Measurements from ENCODE around the gene FBLN1. TPM values are rescaled to one million over a fixed set of nuclear protein-coding genes. Genes with fewer than 3 reads are reported as not detected.
"Not testable (repeated sequence)": the region's sequence is repeated elsewhere in the genome, so short reads cannot be mapped to it uniquely, and the experiment has no call there.

The FBLN1 gene
- total RNA-seq, 1 donor, result 0.10 TPM

DNA sequence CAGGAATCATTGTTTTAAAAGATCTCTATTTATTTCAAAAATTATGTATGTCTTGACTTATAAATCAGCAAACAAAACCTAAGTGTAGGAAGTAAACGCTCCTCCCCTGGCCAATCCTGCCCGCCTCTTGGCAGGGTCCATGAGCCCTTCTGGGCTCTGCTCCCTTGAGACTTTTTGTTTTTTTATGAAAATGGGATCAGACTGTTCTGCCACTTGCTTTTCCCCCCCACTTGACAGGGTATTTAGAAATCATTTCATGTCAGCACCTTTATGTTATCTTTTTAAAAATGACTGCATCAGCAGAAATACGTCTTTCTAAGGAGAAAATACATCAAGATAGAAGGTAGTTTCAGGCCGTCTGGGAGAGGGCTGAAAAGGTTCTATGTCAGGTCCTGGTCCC lies 35.6 kb downstream of the FBLN1 start:
- Histone ChIP-seq H3K4me3 (ENCODE audit: low read length) (no peak overlapping the region), H3K27me3 (ENCODE audit: insufficient read depth, low read length) (no peaks in the 10 kb centered on the region), H3K4me1 (ENCODE audit: insufficient read depth, low read length) (no peaks in the 10 kb centered on the region), H3K9me3 (ENCODE audit: low read depth, low read length) (no peaks in the 10 kb centered on the region)

DNA sequence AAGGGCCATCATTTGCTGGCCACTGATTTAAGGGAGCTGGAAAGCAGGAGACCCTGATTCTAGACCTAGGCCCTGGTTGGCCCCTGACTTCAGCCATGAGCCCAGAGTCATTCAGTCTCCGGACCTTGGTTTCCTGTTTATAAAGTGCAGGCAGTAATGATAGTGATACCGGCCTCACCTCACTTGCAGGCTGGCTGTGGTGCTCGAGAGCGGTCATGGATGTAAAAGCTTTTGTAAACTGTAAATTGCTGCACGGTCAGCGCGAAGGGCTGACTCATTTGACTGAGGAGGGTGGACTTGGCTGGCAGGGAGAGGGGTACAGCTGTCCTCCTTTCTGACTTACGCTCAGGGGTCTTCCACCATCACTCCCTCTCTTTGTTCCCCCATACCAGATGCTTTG lies 37.4 kb downstream of the FBLN1 start:
- Histone ChIP-seq H3K4me3 (ENCODE audit: low read length) (no peak overlapping the region), H3K27me3 (ENCODE audit: insufficient read depth, low read length) (no peaks in the 10 kb centered on the region), H3K9me3 (ENCODE audit: low read depth, low read length) (no peaks in the 10 kb centered on the region), H3K4me1 (ENCODE audit: insufficient read depth, low read length) (no peaks in the 10 kb centered on the region)

DNA sequence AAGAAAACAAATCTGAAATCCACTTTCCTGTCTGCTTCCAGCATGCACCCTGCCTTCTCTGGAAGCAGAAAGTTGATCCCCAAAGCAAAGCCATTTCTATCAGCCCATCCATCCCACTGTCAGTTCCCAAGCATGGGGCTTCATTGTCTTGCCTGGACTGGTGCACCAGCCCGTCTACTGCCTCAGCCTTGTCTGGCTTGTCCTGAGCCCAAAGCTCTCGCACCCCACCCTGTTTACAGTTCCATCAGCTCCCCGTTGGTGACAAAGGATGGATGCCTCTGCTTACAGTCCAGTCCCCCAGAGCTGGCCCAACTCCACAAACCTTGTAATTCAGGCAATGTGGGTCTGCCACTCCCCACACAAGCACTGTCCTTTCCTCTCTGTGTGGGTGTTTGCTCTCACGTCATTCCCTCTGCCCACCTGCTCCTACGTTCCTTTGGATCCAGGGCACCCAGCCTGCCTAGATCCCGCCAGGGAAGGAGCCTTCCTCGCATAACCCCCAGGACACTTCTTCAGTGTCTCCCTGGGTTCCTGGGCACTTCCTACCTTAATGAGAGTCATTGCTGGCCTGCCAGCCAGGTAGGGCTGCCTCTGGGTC lies 38.8 kb downstream of the FBLN1 start:
- no peaks in the 10 kb centered on the region for H3K4me1 ChIP-seq (ENCODE audit: insufficient read depth, low read length)
- no peaks in the 10 kb centered on the region for H3K27me3 ChIP-seq (ENCODE audit: insufficient read depth, low read length)
- no peaks in the 10 kb centered on the region for H3K9me3 ChIP-seq (ENCODE audit: low read depth, low read length)
- H3K4me3 ChIP-seq (ENCODE audit: low read length), result no peak overlapping the region

DNA sequence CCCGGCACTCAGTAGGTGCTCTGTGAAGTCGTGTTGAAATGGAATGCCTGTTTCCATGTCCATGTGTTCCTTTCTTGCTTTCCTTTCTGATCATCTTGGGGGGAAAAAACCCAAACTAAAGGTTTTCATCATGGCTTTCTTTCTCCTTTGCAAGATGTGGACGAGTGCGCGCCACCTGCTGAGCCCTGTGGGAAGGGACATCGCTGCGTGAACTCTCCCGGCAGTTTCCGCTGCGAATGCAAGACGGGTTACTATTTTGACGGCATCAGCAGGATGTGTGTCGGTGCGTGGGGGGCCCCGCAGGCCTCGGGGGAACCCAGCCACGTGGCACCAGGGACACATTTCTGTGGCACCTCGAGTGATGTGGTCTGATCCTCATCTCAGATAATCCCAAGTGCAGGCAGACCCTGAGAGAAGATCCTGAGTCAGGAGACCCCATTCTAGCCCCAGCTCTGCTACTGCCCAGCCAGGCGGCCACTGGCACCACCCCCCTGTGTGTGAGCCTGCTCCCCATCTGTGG lies 39.4 kb downstream of the FBLN1 start:
- Histone ChIP-seq H3K27me3 (ENCODE audit: insufficient read depth, low read length) (no peaks in the 10 kb centered on the region), H3K9me3 (ENCODE audit: low read depth, low read length) (no peaks in the 10 kb centered on the region), H3K4me1 (ENCODE audit: insufficient read depth, low read length) (no peaks in the 10 kb centered on the region), H3K4me3 (ENCODE audit: low read length) (no peak overlapping the region)

DNA sequence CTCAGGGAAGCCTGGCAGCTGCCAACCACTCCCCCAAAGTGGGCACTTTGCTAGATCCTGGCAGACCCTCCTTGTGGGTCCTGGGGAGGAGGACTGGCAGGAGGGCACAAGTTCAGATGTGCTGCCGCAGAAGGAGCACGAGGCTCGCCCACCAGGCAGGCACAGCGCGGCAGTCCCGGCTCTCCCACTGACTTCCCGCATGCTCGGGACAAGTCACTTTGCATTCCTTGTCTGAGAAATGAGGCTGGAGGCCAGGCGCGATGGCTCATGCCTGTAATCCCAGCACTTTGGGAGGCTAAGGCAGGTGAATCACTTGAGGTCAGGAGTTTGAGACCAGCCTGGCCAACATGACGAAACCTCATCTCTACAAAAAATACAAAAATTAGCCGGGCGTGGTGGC lies 40.1 kb downstream of the FBLN1 start:
- not testable (repeated sequence) for H3K27me3 ChIP-seq (ENCODE audit: insufficient read depth, low read length); H3K9me3 ChIP-seq (ENCODE audit: low read depth, low read length); H3K4me3 ChIP-seq (ENCODE audit: low read length)

DNA sequence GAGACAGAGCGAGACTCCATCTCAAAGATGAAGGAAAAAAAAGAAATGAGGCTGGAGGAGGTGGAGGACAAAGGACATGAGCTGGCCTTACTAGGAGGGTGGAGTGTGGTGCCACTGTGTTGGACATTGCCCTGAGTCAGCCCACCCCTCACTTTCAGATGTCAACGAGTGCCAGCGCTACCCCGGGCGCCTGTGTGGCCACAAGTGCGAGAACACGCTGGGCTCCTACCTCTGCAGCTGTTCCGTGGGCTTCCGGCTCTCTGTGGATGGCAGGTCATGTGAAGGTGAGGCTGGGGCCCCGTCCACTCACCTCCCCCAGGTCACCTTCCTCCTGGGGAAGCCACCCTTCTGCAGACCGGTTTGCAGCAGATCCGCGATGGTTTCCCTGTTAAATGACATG lies 40.6 kb downstream of the FBLN1 start:
- H3K27me3 ChIP-seq (ENCODE audit: insufficient read depth, low read length), result no peaks in the 10 kb centered on the region
- H3K4me3 ChIP-seq (ENCODE audit: low read length), result no peak overlapping the region
- H3K9me3 ChIP-seq (ENCODE audit: low read depth, low read length), result no peaks in the 10 kb centered on the region
- no peaks in the 10 kb centered on the region for H3K4me1 ChIP-seq (ENCODE audit: insufficient read depth, low read length)

More for the DNA sequence above, 40.1 kb downstream of the FBLN1 start:
- not testable (repeated sequence) for H3K4me1 ChIP-seq (ENCODE audit: insufficient read depth, low read length)

DNA sequence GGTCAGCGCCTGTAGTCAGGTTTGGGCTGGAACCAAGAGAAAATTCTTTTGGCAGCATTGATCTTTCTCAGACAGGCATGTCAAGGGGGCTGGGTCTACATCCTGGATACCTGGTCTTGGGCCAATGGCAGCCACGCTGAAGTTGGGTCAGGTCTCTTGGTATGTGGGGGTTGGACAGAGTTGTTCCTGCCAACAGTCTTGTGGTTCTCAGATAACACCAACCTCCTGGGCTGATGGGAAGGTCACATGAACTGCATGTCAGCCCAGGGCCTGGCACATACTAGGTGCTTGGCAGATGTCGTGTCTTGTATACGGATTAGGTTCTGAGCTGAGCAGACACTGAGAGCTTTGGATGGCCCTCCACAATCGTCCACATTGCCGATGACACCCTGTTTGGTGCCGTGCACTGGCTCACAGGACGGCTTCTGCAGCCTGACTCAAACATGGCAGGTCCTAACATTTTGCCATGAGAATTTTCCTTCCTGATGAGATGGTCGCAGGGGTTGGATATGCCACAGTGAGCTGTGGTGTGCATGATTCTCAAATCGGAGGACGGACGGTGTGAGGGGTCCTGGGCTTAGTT lies 42.0 kb downstream of the FBLN1 start:
- Histone ChIP-seq H3K4me3 (ENCODE audit: low read length) (no peak overlapping the region), H3K27me3 (ENCODE audit: insufficient read depth, low read length) (no peaks in the 10 kb centered on the region)

DNA sequence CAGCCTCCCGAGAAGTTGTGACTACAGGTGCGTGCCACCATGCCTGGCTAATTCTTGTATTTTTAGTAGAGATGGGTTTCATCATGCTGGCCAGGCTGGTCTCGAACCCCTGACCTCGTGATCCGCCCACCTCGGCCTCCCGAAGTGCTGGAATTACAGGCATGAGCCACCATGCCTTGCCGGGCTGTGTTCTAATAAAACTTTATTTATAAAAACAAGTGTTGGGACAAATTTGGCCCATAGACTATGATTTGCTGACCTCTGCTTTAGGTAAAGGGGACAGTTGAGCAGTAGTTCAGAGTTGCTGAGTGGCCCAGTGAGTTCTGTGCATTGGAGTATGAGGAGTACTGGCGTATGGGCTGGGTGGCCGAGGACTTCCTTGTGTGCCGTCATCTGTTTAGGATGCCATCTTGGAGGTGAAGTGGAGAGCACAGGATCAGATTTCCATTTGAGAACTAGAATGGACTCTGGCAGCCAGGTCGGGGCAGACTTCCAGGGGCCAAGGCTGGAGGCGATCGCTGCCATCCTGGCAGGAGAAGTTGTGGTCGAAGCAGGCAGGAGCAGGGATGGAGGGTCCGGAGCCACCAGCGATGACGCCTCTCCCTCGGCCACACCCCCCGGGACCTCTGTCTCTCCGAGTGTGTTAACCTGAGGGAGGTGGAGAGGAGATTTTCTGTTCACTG lies 43.8 kb downstream of the FBLN1 start:
- no peak overlapping the region for H3K4me3 ChIP-seq (ENCODE audit: low read length)
- H3K4me1 ChIP-seq (ENCODE audit: insufficient read depth, low read length), result no peaks in the 10 kb centered on the region
- no peaks in the 10 kb centered on the region for H3K9me3 ChIP-seq (ENCODE audit: low read depth, low read length)
- H3K27me3 ChIP-seq (ENCODE audit: insufficient read depth, low read length), result no peaks in the 10 kb centered on the region

More for the DNA sequence above, 42.0 kb downstream of the FBLN1 start:
- no peaks in the 10 kb centered on the region for H3K4me1 ChIP-seq (ENCODE audit: insufficient read depth, low read length)
- H3K9me3 ChIP-seq (ENCODE audit: low read depth, low read length), result no peaks in the 10 kb centered on the region

DNA sequence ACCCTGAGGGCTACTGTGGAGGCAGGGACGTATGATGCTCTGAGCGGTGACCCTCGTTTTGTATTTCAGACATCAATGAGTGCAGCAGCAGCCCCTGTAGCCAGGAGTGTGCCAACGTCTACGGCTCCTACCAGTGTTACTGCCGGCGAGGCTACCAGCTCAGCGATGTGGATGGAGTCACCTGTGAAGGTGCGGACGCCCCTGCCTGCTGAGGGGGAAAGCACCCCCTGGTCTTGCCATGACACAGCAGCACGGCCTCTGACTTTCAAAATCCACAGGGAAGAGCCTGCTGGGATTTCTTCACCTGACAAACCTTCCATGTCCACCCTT lies 44.3 kb downstream of the FBLN1 start:
- no peaks in the 10 kb centered on the region for H3K27me3 ChIP-seq (ENCODE audit: insufficient read depth, low read length)
- H3K4me3 ChIP-seq (ENCODE audit: low read length), result no peak overlapping the region
- H3K4me1 ChIP-seq (ENCODE audit: insufficient read depth, low read length), result no peaks in the 10 kb centered on the region
- H3K9me3 ChIP-seq (ENCODE audit: low read depth, low read length), result no peaks in the 10 kb centered on the region

DNA sequence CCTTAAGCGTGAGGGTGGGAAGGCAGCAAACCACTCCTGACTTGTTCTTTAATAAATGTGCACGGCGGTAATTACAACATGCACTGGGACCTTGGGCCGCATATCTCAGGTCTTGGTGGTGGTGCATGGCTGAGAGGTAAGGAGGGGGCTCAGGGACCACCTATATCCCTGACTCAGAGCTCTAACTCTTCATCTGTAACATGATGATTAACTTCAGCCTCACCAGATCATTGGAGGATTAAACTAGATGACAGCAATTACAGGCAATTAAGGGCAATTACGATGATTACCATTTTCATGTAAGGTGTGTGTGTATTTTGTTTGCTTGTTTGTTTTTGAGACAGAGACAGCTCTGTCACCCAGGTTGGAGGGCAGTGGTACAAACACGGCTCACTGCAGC lies 45.0 kb downstream of the FBLN1 start:
- Histone ChIP-seq H3K9me3 (ENCODE audit: low read depth, low read length) (no peaks in the 10 kb centered on the region), H3K4me3 (ENCODE audit: low read length) (no peak overlapping the region), H3K27me3 (ENCODE audit: insufficient read depth, low read length) (no peaks in the 10 kb centered on the region), H3K4me1 (ENCODE audit: insufficient read depth, low read length) (no peaks in the 10 kb centered on the region)

DNA sequence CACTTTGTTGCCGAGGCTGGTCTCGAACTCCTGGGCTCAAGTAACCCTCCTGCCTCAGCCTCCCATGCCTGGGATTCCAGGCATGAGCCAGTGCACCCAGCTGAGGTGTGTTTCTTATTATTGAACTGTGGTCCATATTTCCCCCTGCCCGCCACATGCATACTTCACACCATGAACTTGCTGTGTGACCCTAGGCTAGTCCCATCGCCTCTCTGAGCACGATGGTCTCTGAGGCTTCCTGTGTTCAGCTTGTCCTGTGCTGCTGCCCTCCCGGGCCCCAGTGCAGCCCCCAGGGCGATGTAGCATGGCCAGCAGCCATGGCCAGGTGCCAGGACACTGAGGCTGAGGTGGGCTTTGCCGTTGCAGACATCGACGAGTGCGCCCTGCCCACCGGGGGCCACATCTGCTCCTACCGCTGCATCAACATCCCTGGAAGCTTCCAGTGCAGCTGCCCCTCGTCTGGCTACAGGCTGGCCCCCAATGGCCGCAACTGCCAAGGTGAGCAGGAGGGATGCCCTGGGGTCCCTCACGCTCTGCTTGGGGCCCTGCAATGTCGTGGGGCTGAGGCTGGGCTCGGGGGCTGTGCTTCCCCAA lies 45.7 kb downstream of the FBLN1 start:
- Histone ChIP-seq H3K9me3 (ENCODE audit: low read depth, low read length) (no peaks in the 10 kb centered on the region), H3K4me1 (ENCODE audit: insufficient read depth, low read length) (no peaks in the 10 kb centered on the region), H3K27me3 (ENCODE audit: insufficient read depth, low read length) (no peaks in the 10 kb centered on the region), H3K4me3 (ENCODE audit: low read length) (no peak overlapping the region)

DNA sequence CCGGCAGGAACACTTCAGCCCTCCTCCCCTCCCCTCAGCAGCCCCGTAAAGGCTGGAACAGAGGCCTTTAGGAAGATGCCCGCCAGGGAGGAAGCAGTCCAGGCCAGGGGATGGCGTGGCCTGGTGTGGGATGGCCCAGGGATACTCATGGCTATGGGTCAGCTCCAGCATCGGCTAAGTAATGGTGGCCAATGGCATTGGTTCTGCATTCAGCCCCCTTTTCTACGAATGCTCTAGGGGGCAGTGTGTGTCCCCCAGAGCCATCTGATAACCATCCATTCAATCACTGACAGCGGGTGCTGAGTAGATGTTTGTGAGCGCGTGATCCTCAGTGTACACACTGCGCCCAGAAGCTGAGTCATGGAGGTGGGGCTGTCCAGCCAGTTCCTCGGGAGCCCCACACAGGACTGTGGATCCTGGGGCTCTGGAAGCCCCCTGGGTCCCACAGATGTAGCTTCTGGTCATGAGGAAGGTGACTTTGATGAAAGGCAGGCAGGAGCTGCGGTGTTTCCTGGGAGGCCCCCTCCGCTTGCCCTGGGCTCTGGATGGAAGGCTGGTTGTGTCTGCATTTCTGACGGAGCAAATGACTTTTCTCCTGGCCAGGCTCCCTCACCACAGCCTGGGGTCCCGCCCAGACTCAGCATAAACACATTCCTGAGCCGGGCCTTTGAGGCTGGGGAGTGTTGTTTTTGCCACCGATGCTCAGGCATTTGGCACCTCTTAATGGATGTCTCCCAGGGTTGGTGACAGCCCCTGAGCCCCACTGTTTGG lies 46.5 kb downstream of the FBLN1 start:
- no peaks in the 10 kb centered on the region for H3K4me1 ChIP-seq (ENCODE audit: insufficient read depth, low read length)
- H3K4me3 ChIP-seq (ENCODE audit: low read length), result no peak overlapping the region
- no peaks in the 10 kb centered on the region for H3K27me3 ChIP-seq (ENCODE audit: insufficient read depth, low read length)
- no peaks in the 10 kb centered on the region for H3K9me3 ChIP-seq (ENCODE audit: low read depth, low read length)

DNA sequence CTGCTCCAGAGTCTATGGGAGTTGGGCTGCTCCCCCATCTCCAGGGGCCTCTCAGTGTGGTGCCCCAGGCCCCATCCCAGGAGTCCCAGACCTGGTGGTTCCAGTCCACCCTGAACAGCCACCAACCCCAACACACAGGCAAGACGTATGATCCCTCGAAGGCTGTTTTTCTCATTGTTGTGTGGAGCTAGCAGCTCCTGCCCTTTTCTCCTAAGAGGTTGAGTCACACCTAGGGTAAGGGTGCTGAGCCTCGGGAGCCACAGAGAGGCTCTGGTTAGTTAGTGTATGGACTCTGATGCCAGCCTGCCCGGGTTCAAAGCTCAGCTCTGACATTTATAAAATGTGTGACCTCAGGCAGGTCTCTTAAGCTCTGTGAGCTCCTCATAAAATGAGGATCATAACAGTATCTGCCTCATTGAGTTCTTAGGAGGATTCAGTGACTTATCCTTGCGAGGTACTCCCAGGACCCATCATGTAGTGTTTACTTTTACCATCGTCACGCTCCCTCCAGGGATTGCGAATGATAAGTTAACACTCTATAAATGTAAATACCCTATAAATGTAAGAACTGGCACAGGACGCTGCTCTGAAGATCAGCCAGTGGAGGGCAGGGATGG lies 47.2 kb downstream of the FBLN1 start:
- no peaks in the 10 kb centered on the region for H3K9me3 ChIP-seq (ENCODE audit: low read depth, low read length)
- no peaks in the 10 kb centered on the region for H3K4me1 ChIP-seq (ENCODE audit: insufficient read depth, low read length)
- H3K4me3 ChIP-seq (ENCODE audit: low read length), result no peak overlapping the region
- H3K27me3 ChIP-seq (ENCODE audit: insufficient read depth, low read length), result no peaks in the 10 kb centered on the region

DNA sequence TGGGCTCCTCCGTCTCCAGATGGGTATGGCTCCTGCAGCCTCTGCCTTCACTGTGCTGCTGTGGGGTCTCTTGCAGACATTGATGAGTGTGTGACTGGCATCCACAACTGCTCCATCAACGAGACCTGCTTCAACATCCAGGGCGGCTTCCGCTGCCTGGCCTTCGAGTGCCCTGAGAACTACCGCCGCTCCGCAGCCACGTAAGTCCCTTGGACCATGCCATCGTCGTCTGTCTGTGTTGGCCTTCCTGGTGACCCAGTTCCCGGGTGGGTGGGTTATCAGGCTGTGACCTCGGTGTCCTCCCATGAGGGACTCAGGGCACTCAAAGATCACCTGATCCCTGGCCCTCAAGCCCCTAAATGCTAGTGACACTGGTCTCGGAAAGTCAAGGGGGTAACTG lies 47.7 kb downstream of the FBLN1 start:
- H3K4me1 ChIP-seq (ENCODE audit: insufficient read depth, low read length), result no peaks in the 10 kb centered on the region
- H3K27me3 ChIP-seq (ENCODE audit: insufficient read depth, low read length), result no peaks in the 10 kb centered on the region
- H3K4me3 ChIP-seq (ENCODE audit: low read length), result no peak overlapping the region
- H3K9me3 ChIP-seq (ENCODE audit: low read depth, low read length), result no peaks in the 10 kb centered on the region

DNA sequence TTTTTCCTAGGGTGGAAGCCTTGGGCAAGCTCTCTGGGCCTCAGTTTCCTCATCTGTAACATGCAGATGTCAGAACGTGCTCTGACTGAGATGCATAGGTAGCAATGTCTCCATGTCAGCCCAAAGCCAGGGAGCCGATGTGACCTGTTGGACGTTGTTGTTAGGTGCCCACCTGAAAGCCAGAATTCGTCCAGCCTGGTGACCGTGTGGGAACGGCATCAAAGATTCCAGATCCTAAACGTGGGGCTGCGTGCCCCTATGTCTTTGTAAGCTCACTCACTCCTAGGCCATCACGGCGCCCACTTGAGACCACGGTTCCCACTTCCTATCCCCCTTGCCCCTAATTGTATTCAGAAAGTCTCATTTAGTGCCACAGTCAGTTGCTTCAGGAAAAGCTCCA lies 48.2 kb downstream of the FBLN1 start:
- H3K4me3 ChIP-seq (ENCODE audit: low read length), result no peak overlapping the region
- H3K4me1 ChIP-seq (ENCODE audit: insufficient read depth, low read length), result no peaks in the 10 kb centered on the region
- H3K9me3 ChIP-seq (ENCODE audit: low read depth, low read length), result no peaks in the 10 kb centered on the region
- H3K27me3 ChIP-seq (ENCODE audit: insufficient read depth, low read length), result no peaks in the 10 kb centered on the region

All from mononuclear cell (primary cell).